ENCODE measurements around the gene MBOAT7. TPM values are rescaled to one million over a fixed set of nuclear protein-coding genes. Genes with fewer than 3 reads are reported as not detected.

Gene MBOAT7
- total RNA-seq, 8 experiments from 2014 or later: 20.5 to 59.8 (median 30.3) TPM

DNA sequence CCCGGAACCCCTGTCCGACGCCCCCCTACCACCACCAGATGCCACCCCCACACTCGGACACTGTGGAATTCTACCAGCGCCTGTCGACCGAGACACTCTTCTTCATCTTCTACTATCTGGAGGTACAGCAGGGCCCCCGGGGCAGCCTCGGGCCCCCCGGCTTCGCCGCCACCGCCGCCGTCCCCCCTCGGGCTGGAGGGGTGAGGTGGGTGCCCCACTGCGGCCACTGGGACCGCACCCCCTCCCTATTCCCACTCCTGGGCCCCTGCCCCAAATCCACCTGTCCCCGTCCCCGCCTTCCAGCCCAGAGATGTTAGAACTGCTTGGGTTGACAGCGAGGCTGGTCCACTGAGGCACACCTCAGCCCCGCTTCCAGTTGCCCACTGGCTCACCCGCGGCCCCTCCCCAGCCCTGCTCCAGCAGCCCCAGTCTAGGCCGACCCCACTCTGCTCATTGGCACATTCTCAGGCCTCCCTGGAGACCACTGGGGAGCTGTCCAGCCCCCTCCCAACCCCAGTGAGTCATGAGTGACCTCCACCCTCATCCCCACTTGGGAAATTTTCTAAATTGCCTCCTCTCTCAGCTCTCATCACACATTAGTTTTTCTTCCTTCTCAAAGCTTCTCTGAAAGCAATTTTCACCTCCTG, 36.4 kb downstream of the MBOAT7 start:
- peak in 3 of 8 experiments; percentile 12 to 25 (median 23) for ATAC-seq (replicated peaks in 6 of 8)
- Histone ChIP-seq H3K4me3 (no peak overlapping the region), H3K4me1 (replicated peaks in 1 of 2) (no peaks in the 10 kb centered on the region), H3K27ac (no peak overlapping the region)
- no CpG with 5 or more reads among the region's 25 CpGs for WGBS, 10 experiments
- in situ Hi-C loops (cut with MboI; ENCODE audit: low pct_unique_long_range_greater_than_20kb in 2 of 9, low sequenced_read_pairs in 9 of 9, unreplicated experiment in 9 of 9): no loop called here

- WGBS, 10 experiments: 100% methylated on average over 1 of the region's 12 CpGs; no CpG with 5 or more reads in 9 of the 10 experiments
- no peaks in the 10 kb centered on the region for H3K4me1 ChIP-seq (replicated peaks in 1 of 2)
- no peak overlapping the region for H3K27ac ChIP-seq
- in situ Hi-C loops (cut with MboI; ENCODE audit: low pct_unique_long_range_greater_than_20kb in 2 of 9, low sequenced_read_pairs in 9 of 9, unreplicated experiment in 9 of 9): no loop called here
- ATAC-seq (replicated peaks in 6 of 8): peak in 3 of 8 experiments; percentile 4 to 5 (median 4)
- no peak overlapping the region for H3K4me3 ChIP-seq
Observed at GRCh38 chr19:54152267-54152666, 37.1 kb downstream of the MBOAT7 start.

- Histone ChIP-seq H3K4me1 (replicated peaks in 1 of 2) (no peaks in the 10 kb centered on the region), H3K27ac (no peak overlapping the region), H3K4me3 (no peak overlapping the region)
- 75 to 100% (median 91%) methylated on average over 1 to 15 of the region's 23 CpGs for WGBS, 10 experiments
- in situ Hi-C loops (cut with MboI; ENCODE audit: low pct_unique_long_range_greater_than_20kb in 2 of 9, low sequenced_read_pairs in 9 of 9, unreplicated experiment in 9 of 9): no loop called here
- no peak for ATAC-seq (replicated peaks in 6 of 8)
Observed at GRCh38 chr19:54151362-54152035, 37.9 kb downstream of the MBOAT7 start.

DNA sequence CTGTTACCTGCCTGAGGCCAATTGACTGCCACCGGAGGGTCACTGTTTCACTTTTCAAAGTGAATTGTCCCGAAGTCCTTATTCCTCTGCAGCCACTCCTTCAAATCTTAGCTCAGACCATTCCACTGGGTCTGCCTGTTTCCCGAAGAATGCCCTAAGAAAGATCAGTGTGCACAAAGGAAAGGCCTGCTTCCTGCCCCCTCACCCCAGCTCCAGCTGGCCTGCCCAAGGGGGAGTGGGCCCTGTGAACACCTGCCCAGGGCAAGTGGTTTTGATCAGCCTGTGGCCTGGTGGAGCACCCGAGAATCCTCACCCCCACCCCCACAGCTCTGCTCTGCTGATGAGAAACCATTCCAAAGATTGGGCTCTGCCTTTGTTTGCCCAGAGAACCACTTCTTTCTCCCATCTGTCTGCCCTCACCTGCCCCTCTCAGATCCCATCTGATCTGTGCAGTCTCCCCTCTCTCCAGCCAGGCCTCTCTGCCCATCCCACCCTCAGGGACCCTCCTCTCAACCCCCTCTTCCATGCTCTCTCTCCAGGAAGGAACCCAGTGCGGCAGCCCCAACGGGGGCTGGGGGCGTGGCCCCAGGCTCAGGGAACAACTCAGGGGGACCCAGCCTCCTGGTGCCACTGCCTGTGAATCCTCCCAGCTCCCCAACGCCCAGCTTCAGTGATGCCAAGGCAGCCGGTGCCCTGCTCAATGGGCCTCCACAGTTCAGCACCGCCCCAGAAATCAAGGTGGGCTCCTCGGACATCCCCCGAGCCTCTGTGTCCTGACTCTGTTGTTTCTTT, 40.2 kb downstream of the MBOAT7 start:
- Histone ChIP-seq H3K4me3 (no peak overlapping the region), H3K27ac (no peak overlapping the region), H3K4me1 (replicated peaks in 1 of 2) (no peaks in the 10 kb centered on the region)
- 33 to 100% (median 91%) methylated on average over 1 to 6 of the region's 12 CpGs; no CpG with 5 or more reads in 4 of the 10 experiments for WGBS, 10 experiments
- in situ Hi-C loops (cut with MboI; ENCODE audit: low pct_unique_long_range_greater_than_20kb in 2 of 9, low sequenced_read_pairs in 9 of 9, unreplicated experiment in 9 of 9): no loop called here
- ATAC-seq (replicated peaks in 6 of 8): no peak

DNA sequence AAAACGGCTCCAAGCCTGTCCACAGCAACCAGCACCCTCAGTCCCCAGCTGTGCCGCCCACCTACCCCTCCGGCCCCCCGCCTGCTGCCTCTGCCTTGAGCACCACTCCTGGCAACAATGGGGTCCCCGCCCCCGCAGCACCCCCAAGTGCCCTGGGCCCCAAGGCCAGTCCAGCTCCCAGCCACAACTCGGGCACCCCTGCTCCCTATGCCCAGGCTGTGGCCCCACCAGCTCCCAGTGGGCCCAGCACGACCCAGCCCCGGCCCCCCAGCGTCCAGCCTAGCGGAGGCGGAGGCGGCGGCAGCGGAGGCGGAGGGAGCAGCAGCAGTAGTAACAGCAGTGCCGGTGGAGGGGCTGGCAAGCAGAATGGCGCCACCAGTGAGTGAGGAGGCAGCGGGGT, 41.2 kb downstream of the MBOAT7 start:
- no peak overlapping the region for H3K4me3 ChIP-seq
- in situ Hi-C loops (cut with MboI; ENCODE audit: low pct_unique_long_range_greater_than_20kb in 2 of 9, low sequenced_read_pairs in 9 of 9, unreplicated experiment in 9 of 9): no loop called here
- no CpG with 5 or more reads among the region's 19 CpGs for whole genome bisulfite sequencing, 10 experiments
- H3K4me1 ChIP-seq (replicated peaks in 1 of 2): no peaks in the 10 kb centered on the region
- H3K27ac ChIP-seq: no peak overlapping the region
- ATAC-seq (replicated peaks in 6 of 8): peak in 2 of 8 experiments; percentile 12 to 21

- WGBS, 10 experiments: 83 to 100% (median 100%) methylated on average over 1 to 3 of the region's 3 CpGs; no CpG with 5 or more reads in 7 of the 10 experiments
- ATAC-seq (replicated peaks in 6 of 8): no peak
- in situ Hi-C loops (cut with MboI; ENCODE audit: low pct_unique_long_range_greater_than_20kb in 2 of 9, low sequenced_read_pairs in 9 of 9, unreplicated experiment in 9 of 9): no loop called here
- Histone ChIP-seq H3K4me1 (replicated peaks in 1 of 2) (no peaks in the 10 kb centered on the region), H3K27ac (no peak overlapping the region), H3K4me3 (no peak overlapping the region)
Observed at GRCh38 chr19:54147676-54148075, 41.7 kb downstream of the MBOAT7 start.

- Histone ChIP-seq H3K4me1 (replicated peaks in 1 of 2) (no peaks in the 10 kb centered on the region), H3K4me3 (no peak overlapping the region), H3K27ac (no peak overlapping the region)
- 89 to 100% (median 95%) methylated on average over 1 to 14 of the region's 28 CpGs; no CpG with 5 or more reads in 4 of the 10 experiments for WGBS, 10 experiments
- no peak for ATAC-seq (replicated peaks in 6 of 8)
- in situ Hi-C loops (cut with MboI; ENCODE audit: low pct_unique_long_range_greater_than_20kb in 2 of 9, low sequenced_read_pairs in 9 of 9, unreplicated experiment in 9 of 9): no loop called here
Observed at GRCh38 chr19:54145541-54146158, 43.7 kb downstream of the MBOAT7 start.

- no peak overlapping the region for H3K27ac ChIP-seq
- peaks cover 3 to 10% of the 10 kb centered on the region in 2 donors for H3K4me1 ChIP-seq (replicated peaks in 1 of 2)
- in situ Hi-C loops (cut with MboI; ENCODE audit: low pct_unique_long_range_greater_than_20kb in 2 of 9, low sequenced_read_pairs in 9 of 9, unreplicated experiment in 9 of 9): no loop called here
- H3K4me3 ChIP-seq: no peak overlapping the region
- WGBS, 10 experiments: 40 to 96% (median 88%) methylated on average over 1 to 6 of the region's 7 CpGs; no CpG with 5 or more reads in 5 of the 10 experiments
- no peak for ATAC-seq (replicated peaks in 6 of 8)
Observed at GRCh38 chr19:54142166-54142780, 47.1 kb downstream of the MBOAT7 start.

DNA sequence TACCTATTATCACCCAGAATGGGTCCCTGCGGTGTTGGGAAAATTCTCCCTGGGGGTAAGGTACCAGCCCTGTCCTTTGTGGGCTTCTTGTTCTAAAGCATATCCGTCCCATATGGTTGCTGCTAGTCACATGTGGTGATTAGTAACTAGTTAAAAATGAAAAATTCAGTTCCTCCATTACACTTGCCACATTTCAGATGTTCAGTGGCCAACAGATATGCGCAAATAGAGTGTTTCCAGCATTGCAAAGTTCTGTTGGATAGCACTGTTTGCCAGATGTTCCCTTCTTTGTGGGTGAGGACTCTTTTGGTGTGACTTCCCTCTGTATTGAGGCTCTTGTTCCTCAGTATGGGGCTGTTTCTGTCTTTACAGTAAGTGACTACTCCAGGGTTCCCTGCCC, 48.0 kb downstream of the MBOAT7 start:
- ATAC-seq (replicated peaks in 6 of 8): peak in 2 of 8 experiments; percentile 3 to 9
- Histone ChIP-seq H3K4me3 (no peak overlapping the region), H3K4me1 (replicated peaks in 1 of 2) (peaks cover 3 to 10% of the 10 kb centered on the region in 2 donors), H3K27ac (no peak overlapping the region)
- in situ Hi-C loops (cut with MboI; ENCODE audit: low pct_unique_long_range_greater_than_20kb in 2 of 9, low sequenced_read_pairs in 9 of 9, unreplicated experiment in 9 of 9): no loop called here
- WGBS, 10 experiments: 0 to 100% (median 93%) methylated on average over 1 to 3 of the region's 3 CpGs; no CpG with 5 or more reads in 5 of the 10 experiments

GRCh38 chr19:54138489-54139256, 50.7 kb downstream of the MBOAT7 start:
- 12 to 89% methylated on average over 8 of the region's 31 CpGs; no CpG with 5 or more reads in 8 of the 10 experiments for WGBS, 10 experiments
- Histone ChIP-seq H3K27ac (peak overlapping the region; percentile 95 to 98), H3K4me3 (peak overlapping the region; percentile 86 to 100 (median 91)), H3K4me1 (replicated peaks in 1 of 2) (peaks cover 8 to 10% of the 10 kb centered on the region in 2 donors)
- no peak for ATAC-seq (replicated peaks in 6 of 8)
- in situ Hi-C loops (cut with MboI; ENCODE audit: low pct_unique_long_range_greater_than_20kb in 2 of 9, low sequenced_read_pairs in 9 of 9, unreplicated experiment in 9 of 9): no loop called here

- H3K27ac ChIP-seq: peak within 1 kb of the TSS; percentile 95 to 98
- no peak for ATAC-seq (replicated peaks in 6 of 8)
- no CpG with 5 or more reads among the region's 103 CpGs for WGBS, 10 experiments
- peaks cover 8 to 10% of the 10 kb centered on the region in 2 donors for H3K4me1 ChIP-seq (replicated peaks in 1 of 2)
- H3K4me3 ChIP-seq: peak within 1 kb of the TSS; percentile 86 to 100 (median 91)
- in situ Hi-C loops (cut with MboI; ENCODE audit: low pct_unique_long_range_greater_than_20kb in 2 of 9, low sequenced_read_pairs in 9 of 9, unreplicated experiment in 9 of 9): no loop called here
Observed at GRCh38 chr19:54137699-54138488, 51.5 kb downstream of the MBOAT7 start, which contains the start of gene CNOT3. Gene CNOT3, plus strand, starts transcription at chr19:54137762. Its CDS starts 5,217 bp downstream, at chr19:54142979.

Data from motor neuron (in vitro differentiated cells).